GM23338 (cell line): Measurements from ENCODE around the gene NEMP2.

Source experiments
- CREB1 ChIP-seq: fragments of 250-450 bp; sonication (Bioruptor Pico); IDR thresholded peaks from 2 replicates; pipeline ENCODE4 v1.5.0; 2020; ENCODE audit warnings: low read depth, mild to moderate bottlenecking, moderate library complexity
- EZH2 ChIP-seq: fragments of 200-600 bp; sonication (generic); IDR thresholded peaks from one replicate; pipeline ENCODE4 v1.8.0; 2017; ENCODE audit warnings: antibody characterized with exemption, mild to moderate bottlenecking, low read depth; ENCODE audit not compliant: unreplicated experiment
- EZH2phosphoT487 ChIP-seq: fragments of 200-600 bp; sonication (generic); IDR thresholded peaks from one replicate; pipeline ENCODE4 v1.8.1; 2018; ENCODE audit warnings: antibody characterized with exemption; ENCODE audit not compliant: unreplicated experiment
- JUNB ChIP-seq: IDR thresholded peaks from one replicate; pipeline ENCODE4 v1.6.1; 2016; ENCODE audit warnings: antibody characterized with exemption; ENCODE audit not compliant: unreplicated experiment
- NANOG ChIP-seq: IDR thresholded peaks from 2 replicates; pipeline ENCODE4 v1.6.1; 2016; ENCODE audit warnings: antibody characterized with exemption, borderline replicate concordance
- POLR2AphosphoS5 ChIP-seq: IDR thresholded peaks from 2 replicates; pipeline ENCODE4 v1.6.1; 2016; ENCODE audit warnings: antibody characterized with exemption, low read depth
- STAT1 ChIP-seq: IDR thresholded peaks from one replicate; pipeline ENCODE4 v1.6.1; 2016; ENCODE audit warnings: antibody characterized with exemption; ENCODE audit not compliant: unreplicated experiment
- ZNF331 ChIP-seq: fragments of 250-450 bp; sonication (Bioruptor Pico); IDR thresholded peaks from 2 replicates; pipeline ENCODE4 v1.5.0; 2020; ENCODE audit warnings: low read depth, mild to moderate bottlenecking, moderate library complexity
- TF ChIP-seq, protein P1 (sequence below), 2 experiments: fragments of 200-600 bp in 1 of 2; sonication (generic) in 1 of 2; conservative IDR thresholded peaks; 2 replicates each; pipeline versions ENCODE4 v1.5.1 to v1.6.1; 2016 to 2017; ENCODE audit warnings: antibody characterized with exemption in 2 of 2, low read depth in 2 of 2, mild to moderate bottlenecking in 2 of 2, moderate library complexity in 1 of 2
- TF ChIP-seq, protein P2 (sequence below): IDR thresholded peaks from one replicate; pipeline ENCODE4 v1.6.1; 2018; ENCODE audit warnings: antibody characterized with exemption; ENCODE audit not compliant: unreplicated experiment
- TF ChIP-seq, protein P3 (sequence below): IDR thresholded peaks from 2 replicates; pipeline ENCODE4 v1.6.1; 2016; ENCODE audit warnings: antibody characterized with exemption

DNA sequence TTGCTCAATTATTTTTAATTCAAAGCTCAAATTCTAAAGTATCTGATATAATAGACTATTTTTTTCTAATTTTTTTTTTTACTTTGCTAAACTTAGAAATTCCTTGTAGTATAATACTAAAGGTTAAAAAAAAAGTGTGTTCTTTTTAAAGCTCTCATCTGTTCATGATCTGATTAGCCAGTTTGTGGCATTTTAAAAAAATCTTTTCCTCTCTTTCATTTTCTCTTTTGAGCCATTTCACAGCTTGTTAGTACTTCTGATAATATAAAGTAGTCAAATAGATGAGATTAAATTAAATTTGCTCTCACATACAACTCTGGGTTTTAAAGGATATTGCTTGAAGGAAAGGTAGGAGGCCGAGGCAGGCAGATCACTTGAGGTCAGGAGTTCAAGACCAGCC, 40.7 kb upstream of the NEMP2 start:
- TF ChIP-seq POLR2AphosphoS5, result no peak
- TF ChIP-seq, protein P1, sequence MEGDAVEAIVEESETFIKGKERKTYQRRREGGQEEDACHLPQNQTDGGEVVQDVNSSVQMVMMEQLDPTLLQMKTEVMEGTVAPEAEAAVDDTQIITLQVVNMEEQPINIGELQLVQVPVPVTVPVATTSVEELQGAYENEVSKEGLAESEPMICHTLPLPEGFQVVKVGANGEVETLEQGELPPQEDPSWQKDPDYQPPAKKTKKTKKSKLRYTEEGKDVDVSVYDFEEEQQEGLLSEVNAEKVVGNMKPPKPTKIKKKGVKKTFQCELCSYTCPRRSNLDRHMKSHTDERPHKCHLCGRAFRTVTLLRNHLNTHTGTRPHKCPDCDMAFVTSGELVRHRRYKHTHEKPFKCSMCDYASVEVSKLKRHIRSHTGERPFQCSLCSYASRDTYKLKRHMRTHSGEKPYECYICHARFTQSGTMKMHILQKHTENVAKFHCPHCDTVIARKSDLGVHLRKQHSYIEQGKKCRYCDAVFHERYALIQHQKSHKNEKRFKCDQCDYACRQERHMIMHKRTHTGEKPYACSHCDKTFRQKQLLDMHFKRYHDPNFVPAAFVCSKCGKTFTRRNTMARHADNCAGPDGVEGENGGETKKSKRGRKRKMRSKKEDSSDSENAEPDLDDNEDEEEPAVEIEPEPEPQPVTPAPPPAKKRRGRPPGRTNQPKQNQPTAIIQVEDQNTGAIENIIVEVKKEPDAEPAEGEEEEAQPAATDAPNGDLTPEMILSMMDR (conservative IDR thresholded peaks at IDR 0.05; ENCODE audit: low read depth in 2 of 2), result no peak
- TF ChIP-seq EZH2, result no peak
- TF ChIP-seq EZH2phosphoT487, result no peak
- TF ChIP-seq JUNB, result no peak
- TF ChIP-seq, protein P2, sequence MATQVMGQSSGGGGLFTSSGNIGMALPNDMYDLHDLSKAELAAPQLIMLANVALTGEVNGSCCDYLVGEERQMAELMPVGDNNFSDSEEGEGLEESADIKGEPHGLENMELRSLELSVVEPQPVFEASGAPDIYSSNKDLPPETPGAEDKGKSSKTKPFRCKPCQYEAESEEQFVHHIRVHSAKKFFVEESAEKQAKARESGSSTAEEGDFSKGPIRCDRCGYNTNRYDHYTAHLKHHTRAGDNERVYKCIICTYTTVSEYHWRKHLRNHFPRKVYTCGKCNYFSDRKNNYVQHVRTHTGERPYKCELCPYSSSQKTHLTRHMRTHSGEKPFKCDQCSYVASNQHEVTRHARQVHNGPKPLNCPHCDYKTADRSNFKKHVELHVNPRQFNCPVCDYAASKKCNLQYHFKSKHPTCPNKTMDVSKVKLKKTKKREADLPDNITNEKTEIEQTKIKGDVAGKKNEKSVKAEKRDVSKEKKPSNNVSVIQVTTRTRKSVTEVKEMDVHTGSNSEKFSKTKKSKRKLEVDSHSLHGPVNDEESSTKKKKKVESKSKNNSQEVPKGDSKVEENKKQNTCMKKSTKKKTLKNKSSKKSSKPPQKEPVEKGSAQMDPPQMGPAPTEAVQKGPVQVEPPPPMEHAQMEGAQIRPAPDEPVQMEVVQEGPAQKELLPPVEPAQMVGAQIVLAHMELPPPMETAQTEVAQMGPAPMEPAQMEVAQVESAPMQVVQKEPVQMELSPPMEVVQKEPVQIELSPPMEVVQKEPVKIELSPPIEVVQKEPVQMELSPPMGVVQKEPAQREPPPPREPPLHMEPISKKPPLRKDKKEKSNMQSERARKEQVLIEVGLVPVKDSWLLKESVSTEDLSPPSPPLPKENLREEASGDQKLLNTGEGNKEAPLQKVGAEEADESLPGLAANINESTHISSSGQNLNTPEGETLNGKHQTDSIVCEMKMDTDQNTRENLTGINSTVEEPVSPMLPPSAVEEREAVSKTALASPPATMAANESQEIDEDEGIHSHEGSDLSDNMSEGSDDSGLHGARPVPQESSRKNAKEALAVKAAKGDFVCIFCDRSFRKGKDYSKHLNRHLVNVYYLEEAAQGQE, result no peak
- no peak for TF ChIP-seq CREB1 (CRISPR knock-in tag)
- TF ChIP-seq NANOG, result no peak
- TF ChIP-seq, protein P3, sequence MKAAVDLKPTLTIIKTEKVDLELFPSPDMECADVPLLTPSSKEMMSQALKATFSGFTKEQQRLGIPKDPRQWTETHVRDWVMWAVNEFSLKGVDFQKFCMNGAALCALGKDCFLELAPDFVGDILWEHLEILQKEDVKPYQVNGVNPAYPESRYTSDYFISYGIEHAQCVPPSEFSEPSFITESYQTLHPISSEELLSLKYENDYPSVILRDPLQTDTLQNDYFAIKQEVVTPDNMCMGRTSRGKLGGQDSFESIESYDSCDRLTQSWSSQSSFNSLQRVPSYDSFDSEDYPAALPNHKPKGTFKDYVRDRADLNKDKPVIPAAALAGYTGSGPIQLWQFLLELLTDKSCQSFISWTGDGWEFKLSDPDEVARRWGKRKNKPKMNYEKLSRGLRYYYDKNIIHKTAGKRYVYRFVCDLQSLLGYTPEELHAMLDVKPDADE, result no peak
- TF ChIP-seq STAT1, result no peak
- no peak for TF ChIP-seq ZNF331 (CRISPR knock-in tag)
